B cell (primary cell): ENCODE measurements around the gene AGBL3.

ENCODE experiments used
- CTCF ChIP-seq: fragments of 200-600 bp; IDR thresholded peaks from one replicate; pipeline ENCODE4 v1.8.0; 2022; ENCODE audit warnings: antibody characterized with exemption, mild to moderate bottlenecking
- EZH2 ChIP-seq: IDR thresholded peaks from 2 replicates; pipeline ENCODE4 v1.6.1; 2012; ENCODE audit warnings: borderline replicate concordance, low read depth, mild to moderate bottlenecking, moderate library complexity, low read length; ENCODE audit not compliant: insufficient read depth, poor library complexity, severe bottlenecking

- TF ChIP-seq CTCF (no peak), EZH2 (no peak)
These were observed 91.3 kb downstream of the AGBL3 start for GRCh38 chr7:135077642-135078041.
